ENCODE results near the gene SSPN.

DNA sequence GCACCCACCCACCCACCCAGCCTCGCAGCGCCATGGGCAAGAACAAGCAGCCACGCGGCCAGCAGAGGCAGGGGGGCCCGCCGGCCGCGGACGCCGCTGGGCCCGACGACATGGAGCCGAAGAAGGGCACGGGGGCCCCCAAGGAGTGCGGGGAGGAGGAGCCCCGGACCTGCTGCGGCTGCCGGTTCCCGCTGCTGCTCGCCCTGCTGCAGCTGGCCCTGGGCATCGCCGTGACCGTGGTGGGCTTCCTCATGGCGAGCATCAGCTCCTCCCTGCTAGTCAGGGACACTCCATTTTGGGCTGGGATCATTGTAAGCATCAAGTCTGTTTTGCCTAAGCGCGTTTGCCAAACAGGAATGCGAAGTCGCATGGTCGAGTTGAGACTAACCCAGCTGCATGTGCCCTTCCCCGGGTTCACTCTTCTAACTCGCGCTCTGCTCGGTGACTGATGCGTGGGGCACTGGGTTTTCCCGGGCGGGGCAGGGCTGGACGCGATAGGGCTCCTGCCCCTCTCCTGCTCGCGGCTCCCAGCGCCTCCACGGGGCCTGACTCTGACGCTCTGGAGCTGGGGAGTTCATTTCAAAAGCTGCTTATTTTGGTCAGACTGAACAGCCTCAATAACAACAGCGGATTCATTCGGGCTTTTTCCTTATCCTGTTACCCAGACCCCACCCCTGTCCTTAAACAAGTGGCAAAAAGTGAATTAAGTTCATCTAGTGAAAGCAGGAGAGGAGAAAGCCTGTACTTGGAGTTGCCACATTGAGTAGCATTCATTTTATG, 458 bp downstream of the SSPN start:
- TF ChIP-seq, protein P1, sequence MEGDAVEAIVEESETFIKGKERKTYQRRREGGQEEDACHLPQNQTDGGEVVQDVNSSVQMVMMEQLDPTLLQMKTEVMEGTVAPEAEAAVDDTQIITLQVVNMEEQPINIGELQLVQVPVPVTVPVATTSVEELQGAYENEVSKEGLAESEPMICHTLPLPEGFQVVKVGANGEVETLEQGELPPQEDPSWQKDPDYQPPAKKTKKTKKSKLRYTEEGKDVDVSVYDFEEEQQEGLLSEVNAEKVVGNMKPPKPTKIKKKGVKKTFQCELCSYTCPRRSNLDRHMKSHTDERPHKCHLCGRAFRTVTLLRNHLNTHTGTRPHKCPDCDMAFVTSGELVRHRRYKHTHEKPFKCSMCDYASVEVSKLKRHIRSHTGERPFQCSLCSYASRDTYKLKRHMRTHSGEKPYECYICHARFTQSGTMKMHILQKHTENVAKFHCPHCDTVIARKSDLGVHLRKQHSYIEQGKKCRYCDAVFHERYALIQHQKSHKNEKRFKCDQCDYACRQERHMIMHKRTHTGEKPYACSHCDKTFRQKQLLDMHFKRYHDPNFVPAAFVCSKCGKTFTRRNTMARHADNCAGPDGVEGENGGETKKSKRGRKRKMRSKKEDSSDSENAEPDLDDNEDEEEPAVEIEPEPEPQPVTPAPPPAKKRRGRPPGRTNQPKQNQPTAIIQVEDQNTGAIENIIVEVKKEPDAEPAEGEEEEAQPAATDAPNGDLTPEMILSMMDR (IDR thresholded peaks at IDR 0.05): no peak
- TF ChIP-seq ZFX (IDR thresholded peaks at IDR 0.05; ENCODE audit: borderline replicate concordance): no peak

Measured in 22Rv1 (cell line).